Middle frontal gyrus (tissue), 1 donor: ENCODE results near the gene AQP2.

Experiments
- DNase-seq: peaks from one replicate; pipeline ENCODE4 v3.0.0-alpha.2; 2015; ENCODE audit warnings: low spot score; ENCODE audit errors: extremely low spot score

AQP2 gene

DNA sequence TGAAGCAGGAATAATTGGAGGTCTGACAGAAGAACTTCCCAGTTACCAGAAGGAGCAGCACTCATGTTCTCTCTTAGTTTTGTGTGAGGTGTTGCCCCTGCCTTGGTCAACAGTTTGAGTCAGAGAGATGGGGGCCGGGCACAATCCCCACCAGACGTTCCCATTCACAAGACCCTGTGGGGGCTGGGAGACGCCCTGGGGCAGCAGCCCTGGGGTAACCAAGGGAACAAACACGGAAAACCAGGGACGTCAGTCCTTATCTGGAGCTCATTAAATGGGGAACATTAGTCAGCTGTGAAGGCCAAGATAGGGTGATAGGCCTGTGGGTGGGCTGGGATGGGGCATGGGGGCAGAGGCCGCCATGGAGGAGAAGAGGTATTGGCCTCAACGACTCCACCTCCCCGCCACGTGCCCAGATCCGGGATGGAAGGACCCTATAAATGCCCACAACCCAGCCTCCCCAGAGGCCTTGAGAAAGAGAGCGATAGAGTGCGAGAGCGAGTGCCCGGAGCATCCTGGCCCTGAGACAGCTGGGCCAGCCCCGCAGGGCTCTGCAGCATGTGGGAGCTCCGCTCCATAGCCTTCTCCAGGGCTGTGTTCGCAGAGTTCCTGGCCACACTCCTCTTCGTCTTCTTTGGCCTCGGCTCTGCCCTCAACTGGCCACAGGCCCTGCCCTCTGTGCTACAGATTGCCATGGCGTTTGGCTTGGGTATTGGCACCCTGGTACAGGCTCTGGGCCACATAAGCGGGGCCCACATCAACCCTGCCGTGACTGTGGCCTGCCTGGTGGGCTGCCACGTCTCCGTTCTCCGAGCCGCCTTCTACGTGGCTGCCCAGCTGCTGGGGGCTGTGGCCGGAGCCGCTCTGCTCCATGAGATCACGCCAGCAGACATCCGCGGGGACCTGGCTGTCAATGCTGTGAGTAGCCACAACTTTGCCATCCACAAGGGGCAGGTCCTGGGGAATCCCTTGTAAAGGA lies at the start of gene AQP2:
Gene AQP2, plus strand, starts transcription at position 465 of the 979 bp plus-strand sequence. Its CDS starts 94 bp downstream, at position 559.
- no peak for DNase-seq

- DNase-seq = no peak
These were observed 49.5 kb upstream of the AQP2 start for GRCh38 chr12:49901026-49901425.

GRCh38 chr12:49901986-49902385 lies 48.6 kb upstream of the AQP2 start:
- no peak for DNase-seq

- peak; percentile 33 for DNase-seq
These were observed 47.9 kb upstream of the AQP2 start for GRCh38 chr12:49902399-49903350.

DNA sequence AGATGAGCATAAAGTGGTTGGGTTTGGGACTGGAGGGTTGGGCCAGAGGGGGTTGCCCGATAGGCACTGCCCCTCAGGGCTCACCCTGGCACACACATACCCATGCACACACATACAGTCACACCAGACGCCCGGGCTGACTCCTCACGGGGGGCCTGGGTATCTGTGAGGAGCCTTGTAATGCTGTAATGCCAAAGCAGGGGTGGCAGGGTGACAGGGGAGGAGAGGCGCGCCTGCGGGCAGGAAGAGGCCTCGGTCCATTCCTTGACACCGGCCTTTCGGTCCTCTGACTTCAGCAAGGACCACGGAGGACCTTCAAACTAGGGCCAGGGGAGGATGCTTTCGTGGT lies 47.2 kb upstream of the AQP2 start:
- no peak for DNase-seq

- peak; percentile 70 for DNase-seq
These were observed 46.7 kb upstream of the AQP2 start, which contains the start of gene FAIM2 for GRCh38 chr12:49903700-49904423. TSS of gene FAIM2 (minus strand) at chr12:49903900. CDS start at chr12:49903792, 108 bp downstream.

GRCh38 chr12:49904601-49905000 lies 45.9 kb upstream of the AQP2 start:
- DNase-seq = no peak

DNA sequence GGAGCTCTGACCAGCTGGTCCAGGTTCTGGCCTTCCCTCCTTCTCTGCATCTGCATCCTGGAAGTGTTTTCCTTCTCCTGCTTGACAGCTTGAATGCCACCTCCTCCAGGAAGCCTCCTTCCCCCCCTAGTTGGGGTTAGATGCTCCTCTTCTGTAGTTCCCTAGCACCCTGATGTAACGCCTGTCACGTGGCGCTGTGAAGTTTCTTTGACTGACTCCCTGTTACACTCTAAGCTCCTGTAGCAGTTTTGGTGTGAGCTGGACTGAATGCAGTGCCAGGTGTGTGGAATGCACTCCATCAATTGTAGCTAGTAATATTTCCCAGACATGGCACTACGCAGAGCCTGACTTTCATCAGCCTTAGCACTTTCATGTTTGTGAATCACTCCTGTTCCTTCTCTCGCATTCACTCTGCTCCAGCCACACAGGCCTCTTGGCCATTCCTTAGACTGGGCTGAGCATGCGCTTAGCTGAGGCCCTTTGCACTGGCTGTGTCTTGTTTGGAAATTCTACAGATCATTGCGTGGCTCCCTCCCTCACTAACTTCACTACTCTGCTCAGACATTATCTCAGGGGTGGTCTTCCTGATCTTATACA lies 44.7 kb upstream of the AQP2 start:
- DNase-seq = no peak

DNA sequence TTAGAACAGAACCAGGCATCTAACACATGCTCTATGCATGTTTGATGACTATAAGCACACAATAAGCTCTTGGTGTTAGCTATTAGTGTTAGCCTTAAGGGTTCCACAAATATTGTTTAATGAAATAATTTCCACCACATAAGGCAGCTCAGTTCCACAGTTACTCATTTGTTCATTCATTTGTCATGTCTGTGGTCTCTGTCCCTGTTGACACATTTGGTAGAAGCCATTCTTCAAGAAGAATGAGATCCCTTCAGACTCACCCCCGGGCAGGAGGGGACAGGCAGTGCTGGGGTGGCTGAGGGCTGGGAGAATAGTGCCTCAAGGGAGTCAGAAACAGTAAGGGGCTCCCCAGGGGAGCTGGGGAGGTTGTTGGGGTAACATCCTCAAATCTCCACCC lies 43.2 kb upstream of the AQP2 start:
- no peak for DNase-seq

- DNase-seq = no peak
These were observed 41.2 kb upstream of the AQP2 start for GRCh38 chr12:49909356-49909755.

DNA sequence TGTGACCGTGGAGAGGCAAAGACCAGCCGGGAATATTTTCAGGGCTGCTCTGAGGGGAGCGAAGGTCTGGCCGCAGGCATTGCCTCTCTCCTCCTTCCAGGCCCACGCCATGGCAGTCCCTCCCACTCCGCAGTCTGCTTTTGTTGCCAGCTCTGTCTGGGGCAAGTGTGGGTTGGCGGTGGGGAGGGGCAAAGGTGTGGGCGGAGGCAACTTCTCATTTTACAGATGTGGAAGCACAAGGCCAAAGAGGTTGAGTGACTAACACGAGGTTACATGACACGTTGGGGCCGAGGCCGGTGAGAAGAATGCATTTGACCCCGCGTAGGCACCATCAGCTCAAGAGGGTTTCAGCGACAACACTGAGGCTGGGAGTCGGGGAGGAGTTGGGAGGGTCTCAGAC lies 40.7 kb upstream of the AQP2 start:
- no peak for DNase-seq

- no peak for DNase-seq
These were observed 40.0 kb upstream of the AQP2 start for GRCh38 chr12:49910331-49911212.

DNA sequence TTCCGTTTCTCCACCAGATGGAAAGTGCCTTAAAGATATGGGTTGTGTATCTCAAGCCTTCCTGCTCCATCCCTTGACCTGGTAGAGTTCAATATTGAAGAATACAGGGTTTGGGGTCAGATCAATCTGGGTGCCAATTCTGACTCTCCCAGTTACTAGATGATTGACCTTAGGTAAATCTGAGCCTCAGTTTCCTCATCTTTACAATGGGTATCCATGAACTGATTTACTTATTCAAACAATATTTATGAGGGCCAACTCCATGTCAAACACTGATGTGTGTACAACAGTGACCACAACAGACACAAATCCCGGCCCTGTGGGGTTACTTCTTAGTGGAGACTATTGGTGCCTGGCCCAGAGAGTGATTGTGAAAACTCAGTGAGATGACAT lies 39.3 kb upstream of the AQP2 start:
- no peak for DNase-seq

DNA sequence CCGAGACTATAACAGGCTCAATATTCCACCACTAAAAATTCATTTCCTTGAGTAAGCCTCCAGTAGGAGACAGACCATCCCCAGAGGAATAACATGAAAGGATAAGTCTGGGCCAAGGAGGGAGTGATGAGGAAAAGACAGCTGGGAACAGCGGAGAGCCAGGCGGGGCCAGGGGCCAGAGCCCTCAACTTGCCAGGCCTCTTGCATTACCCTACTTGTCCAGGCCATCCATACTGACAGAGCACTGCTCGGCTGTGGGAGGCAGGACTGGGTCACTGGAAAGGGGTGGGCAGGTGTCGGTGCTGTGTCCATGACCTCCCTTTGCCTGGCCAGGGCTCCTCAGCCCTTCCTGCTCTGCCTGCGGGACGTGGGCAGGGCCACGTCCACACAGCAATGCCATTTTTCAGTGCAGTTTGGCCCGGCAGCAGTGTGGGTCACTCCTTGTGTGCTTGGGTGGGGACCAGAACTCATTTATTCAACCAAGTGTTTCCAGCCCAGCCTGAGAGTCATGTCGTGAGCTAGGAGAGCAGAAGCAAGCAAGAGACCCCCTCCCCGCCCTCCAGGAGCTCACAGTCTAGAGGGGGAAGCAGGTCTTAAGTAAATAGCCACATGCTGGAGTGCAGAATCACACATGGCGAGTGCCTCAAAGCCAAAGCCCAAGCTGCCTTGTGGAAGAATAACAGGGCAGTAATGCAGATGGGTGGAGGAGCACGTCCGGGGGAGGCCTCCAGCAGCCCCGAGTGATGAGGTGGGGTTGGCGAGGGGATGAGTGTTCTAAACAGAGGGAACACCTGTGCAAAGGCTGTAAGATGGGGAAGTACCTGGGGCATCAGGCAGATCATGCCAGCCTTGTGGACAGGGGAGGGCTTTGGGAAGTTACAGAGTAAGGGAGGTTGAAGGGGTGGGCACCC lies 37.9 kb upstream of the AQP2 start:
- no peak for DNase-seq

DNA sequence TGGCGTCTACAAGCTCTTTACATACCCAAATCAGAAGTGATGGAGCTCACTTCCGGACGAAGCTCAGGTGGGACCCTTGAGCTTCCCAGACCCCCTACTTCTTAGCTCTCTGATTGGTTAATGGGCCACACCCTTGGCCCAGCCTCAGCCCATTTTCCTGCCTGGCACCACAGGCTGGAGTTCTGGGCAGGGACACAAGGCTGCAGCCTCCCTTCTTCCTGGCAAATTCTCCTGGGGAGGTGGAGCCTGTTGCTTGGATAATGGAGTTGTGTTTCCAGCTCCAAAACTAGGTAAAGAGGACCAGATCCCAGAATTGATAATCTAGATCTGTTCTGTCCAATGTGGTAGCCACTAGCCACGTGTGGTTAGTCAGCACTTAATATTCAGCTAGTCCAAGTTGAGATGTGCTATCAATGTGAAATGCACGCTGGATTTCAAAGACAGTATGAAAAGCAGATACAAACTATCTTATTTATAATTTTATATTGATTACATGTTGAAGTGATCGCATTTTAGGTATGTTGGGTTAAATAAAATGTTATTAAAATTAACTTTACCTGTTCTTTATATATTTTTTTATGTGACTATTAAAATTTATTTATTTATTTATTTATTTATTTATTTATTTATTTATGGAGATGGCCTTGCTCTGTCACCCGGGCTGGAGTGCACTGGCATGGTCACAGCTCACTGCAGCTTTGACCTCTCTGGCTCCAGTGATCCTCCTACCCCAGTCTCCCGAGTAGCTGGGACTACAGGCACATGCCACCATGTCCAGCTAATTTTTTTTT lies 34.2 kb upstream of the AQP2 start:
- no peak for DNase-seq

- no peak for DNase-seq
These were observed 33.3 kb upstream of the AQP2 start for GRCh38 chr12:49917166-49917787.

DNA sequence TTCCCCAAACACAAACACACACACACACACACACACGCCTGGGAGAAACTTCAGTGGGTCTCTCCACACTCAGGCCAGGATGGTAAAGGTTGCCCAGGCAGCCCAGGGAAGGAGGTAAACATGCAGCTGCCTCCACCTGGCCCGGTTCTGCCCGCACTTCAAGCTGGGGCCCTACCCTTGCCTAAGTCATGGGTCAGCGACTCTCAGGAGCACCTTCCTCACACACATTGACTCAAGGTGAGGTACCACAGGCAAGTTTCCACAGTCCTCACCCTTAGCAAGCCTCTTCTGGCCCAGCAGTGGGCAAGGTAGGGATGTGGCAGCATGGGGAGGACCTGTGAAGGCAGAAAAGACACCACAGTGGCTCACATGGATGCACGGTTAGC lies 32.8 kb upstream of the AQP2 start:
- no peak for DNase-seq
